ENCODE results near the gene MRPL21.

DNA sequence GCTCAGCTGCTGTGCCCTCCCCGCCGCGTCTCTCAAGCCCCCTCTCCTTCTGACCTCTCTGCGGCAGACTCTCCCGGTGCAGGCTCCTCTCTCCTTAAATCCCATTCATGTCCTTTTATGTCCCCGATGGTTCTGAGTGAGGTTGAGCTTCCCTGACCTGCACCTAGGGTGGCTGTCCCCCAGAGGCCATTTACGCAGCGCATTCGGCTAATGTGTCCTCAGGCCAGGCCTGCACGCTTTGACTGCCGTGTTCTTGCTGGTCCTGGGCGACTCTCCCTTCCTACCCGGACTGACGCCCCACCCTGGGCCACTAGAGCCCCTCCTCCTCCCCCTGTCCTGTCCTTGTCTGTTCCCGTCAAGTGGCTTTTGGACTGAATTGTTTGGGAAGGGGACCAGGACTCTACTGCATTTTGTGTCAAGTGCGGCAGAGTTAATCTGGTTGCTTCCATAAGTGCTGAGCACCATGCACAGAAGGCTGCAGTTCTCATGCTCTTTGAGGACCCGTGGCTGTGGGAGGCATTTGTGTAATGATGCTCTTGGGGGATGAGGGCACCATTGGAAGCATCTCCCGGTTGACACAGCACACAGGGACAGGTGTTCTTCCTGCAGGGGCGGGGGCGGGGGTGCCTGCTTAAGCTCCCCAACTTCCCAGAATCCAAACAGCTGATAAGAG, 37.2 kb upstream of the MRPL21 start:
- TF ChIP-seq, protein P1, sequence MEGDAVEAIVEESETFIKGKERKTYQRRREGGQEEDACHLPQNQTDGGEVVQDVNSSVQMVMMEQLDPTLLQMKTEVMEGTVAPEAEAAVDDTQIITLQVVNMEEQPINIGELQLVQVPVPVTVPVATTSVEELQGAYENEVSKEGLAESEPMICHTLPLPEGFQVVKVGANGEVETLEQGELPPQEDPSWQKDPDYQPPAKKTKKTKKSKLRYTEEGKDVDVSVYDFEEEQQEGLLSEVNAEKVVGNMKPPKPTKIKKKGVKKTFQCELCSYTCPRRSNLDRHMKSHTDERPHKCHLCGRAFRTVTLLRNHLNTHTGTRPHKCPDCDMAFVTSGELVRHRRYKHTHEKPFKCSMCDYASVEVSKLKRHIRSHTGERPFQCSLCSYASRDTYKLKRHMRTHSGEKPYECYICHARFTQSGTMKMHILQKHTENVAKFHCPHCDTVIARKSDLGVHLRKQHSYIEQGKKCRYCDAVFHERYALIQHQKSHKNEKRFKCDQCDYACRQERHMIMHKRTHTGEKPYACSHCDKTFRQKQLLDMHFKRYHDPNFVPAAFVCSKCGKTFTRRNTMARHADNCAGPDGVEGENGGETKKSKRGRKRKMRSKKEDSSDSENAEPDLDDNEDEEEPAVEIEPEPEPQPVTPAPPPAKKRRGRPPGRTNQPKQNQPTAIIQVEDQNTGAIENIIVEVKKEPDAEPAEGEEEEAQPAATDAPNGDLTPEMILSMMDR (IDR thresholded peaks at IDR 0.05) = no peak
- TF ChIP-seq, protein P2, sequence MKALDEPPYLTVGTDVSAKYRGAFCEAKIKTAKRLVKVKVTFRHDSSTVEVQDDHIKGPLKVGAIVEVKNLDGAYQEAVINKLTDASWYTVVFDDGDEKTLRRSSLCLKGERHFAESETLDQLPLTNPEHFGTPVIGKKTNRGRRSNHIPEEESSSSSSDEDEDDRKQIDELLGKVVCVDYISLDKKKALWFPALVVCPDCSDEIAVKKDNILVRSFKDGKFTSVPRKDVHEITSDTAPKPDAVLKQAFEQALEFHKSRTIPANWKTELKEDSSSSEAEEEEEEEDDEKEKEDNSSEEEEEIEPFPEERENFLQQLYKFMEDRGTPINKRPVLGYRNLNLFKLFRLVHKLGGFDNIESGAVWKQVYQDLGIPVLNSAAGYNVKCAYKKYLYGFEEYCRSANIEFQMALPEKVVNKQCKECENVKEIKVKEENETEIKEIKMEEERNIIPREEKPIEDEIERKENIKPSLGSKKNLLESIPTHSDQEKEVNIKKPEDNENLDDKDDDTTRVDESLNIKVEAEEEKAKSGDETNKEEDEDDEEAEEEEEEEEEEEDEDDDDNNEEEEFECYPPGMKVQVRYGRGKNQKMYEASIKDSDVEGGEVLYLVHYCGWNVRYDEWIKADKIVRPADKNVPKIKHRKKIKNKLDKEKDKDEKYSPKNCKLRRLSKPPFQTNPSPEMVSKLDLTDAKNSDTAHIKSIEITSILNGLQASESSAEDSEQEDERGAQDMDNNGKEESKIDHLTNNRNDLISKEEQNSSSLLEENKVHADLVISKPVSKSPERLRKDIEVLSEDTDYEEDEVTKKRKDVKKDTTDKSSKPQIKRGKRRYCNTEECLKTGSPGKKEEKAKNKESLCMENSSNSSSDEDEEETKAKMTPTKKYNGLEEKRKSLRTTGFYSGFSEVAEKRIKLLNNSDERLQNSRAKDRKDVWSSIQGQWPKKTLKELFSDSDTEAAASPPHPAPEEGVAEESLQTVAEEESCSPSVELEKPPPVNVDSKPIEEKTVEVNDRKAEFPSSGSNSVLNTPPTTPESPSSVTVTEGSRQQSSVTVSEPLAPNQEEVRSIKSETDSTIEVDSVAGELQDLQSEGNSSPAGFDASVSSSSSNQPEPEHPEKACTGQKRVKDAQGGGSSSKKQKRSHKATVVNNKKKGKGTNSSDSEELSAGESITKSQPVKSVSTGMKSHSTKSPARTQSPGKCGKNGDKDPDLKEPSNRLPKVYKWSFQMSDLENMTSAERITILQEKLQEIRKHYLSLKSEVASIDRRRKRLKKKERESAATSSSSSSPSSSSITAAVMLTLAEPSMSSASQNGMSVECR (CRISPR knock-in tag; IDR thresholded peaks at IDR 0.05; ENCODE audit: borderline replicate concordance) = no peak
- TF ChIP-seq SP1 (CRISPR knock-in tag; conservative IDR thresholded peaks at IDR 0.05) = no peak
- no peak for TF ChIP-seq FOXK1 (CRISPR knock-in tag; IDR thresholded peaks at IDR 0.05)
- TF ChIP-seq SMAD4 (CRISPR knock-in tag; IDR thresholded peaks at IDR 0.05) = no peak
